Dendritic cell treated with granulocyte-macrophage colony-stimulating factor and Interleukin-4, amounts not matched to agents 40 ng/mL and 50 ng/mL, for 4 days (primary cell): ENCODE data around the gene PALLD.

ENCODE experiments used
- H3K27ac Mint-ChIP-seq: one replicate; pipeline ENCODE4 v1.8.0; 2022; ENCODE audit warnings: mild to moderate bottlenecking, mixed read lengths
- H3K27me3 Mint-ChIP-seq: one replicate; pipeline ENCODE4 v1.8.0; 2022; ENCODE audit warnings: mild to moderate bottlenecking, mixed read lengths
- H3K36me3 Mint-ChIP-seq: one replicate; pipeline ENCODE4 v1.8.0; 2022; ENCODE audit warnings: low read depth, mixed read lengths
- H3K4me1 Mint-ChIP-seq: one replicate; pipeline ENCODE4 v1.8.0; 2022; ENCODE audit warnings: low read depth, mixed read lengths
- H3K4me3 Mint-ChIP-seq: one replicate; pipeline ENCODE4 v1.8.0; 2022; ENCODE audit warnings: mild to moderate bottlenecking, moderate library complexity, mixed read lengths
- H3K9me3 Mint-ChIP-seq: one replicate; pipeline ENCODE4 v1.8.0; 2022; ENCODE audit warnings: mixed read lengths
- intact Hi-C: fragments of 100-400 bp; cut with micrococcal nuclease; formaldehyde crosslinking; loops from one replicate; pipeline ENCODE4 v1.15.0; 2022

The PALLD gene

GRCh38 chr4:168540503-168541265 is 43.8 kb downstream of the PALLD start:
- H3K27ac Mint-ChIP-seq = no peak overlapping the region
- intact Hi-C loops = no loop called here

DNA sequence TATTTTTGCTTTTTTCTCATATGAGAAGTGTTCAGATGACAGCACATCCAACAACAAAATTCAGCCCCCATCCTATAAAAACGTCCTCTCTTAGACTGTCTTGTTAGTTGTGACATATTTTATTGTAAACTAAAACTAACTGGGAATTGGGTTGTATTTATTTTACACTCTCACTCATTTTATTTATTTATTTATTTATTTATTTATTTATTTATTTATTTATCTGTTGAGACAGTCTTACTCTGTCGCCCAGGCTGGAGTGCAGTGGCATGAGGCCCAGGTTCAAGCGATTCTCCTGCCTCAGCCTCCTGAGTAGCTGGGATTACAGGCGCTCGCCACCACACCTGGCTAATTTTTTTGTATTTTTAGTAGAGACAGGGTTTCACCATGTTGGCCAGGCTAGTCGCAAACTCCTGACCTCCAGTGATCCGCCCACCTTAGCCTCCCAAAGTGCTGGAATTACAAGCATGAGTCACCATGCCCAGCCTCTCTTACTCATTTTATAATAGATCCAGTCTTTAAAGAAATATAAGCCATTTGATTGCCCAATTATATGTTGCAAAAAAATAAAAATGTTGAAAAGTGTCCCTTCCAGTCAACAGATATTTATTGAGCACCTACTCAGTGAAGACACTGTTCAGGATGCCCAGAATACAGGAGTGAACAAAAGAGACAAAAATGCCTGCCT is 44.6 kb downstream of the PALLD start:
- Mint-ChIP-seq H3K4me3 (no peak overlapping the region), H3K9me3 (no peaks in the 10 kb centered on the region), H3K4me1 (no peaks in the 10 kb centered on the region), H3K27ac (no peak overlapping the region), H3K27me3 (no peaks in the 10 kb centered on the region), H3K36me3 (no peaks in the 10 kb centered on the region)
- intact Hi-C loops = no loop called here

More at GRCh38 chr4:168540503-168541265, 43.8 kb downstream of the PALLD start:
- Mint-ChIP-seq H3K4me1 (no peaks in the 10 kb centered on the region), H3K36me3 (no peaks in the 10 kb centered on the region), H3K4me3 (no peak overlapping the region), H3K27me3 (no peaks in the 10 kb centered on the region), H3K9me3 (no peaks in the 10 kb centered on the region)

DNA sequence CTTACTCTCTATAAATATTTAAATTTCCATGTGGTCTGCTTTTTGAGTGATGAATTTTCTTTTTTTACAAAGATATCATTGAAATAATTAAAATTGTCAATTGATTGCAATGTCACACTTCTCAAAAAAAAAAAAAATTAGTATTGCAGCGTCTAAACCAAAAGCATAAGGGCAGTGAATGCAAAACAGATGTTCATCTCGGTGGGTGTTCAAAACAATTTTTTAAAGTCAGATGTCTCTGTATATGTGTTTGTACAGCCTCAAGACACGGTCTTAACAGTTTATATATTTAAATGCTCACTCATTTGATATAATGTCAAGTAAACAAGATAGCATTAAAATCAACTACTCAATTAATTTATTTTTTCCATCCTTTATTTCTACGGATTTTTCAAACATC is 52.3 kb downstream of the PALLD start:
- Mint-ChIP-seq H3K4me3 (no peak overlapping the region), H3K36me3 (no peaks in the 10 kb centered on the region), H3K27me3 (no peaks in the 10 kb centered on the region), H3K9me3 (no peaks in the 10 kb centered on the region), H3K4me1 (no peaks in the 10 kb centered on the region), H3K27ac (no peak overlapping the region)
- intact Hi-C loops = no loop called here

GRCh38 chr4:168550064-168550766 is 53.4 kb downstream of the PALLD start:
- Mint-ChIP-seq H3K27me3 (no peaks in the 10 kb centered on the region), H3K27ac (no peak overlapping the region), H3K4me3 (no peak overlapping the region), H3K9me3 (no peaks in the 10 kb centered on the region), H3K4me1 (no peaks in the 10 kb centered on the region), H3K36me3 (no peaks in the 10 kb centered on the region)
- intact Hi-C loops = no loop called here

DNA sequence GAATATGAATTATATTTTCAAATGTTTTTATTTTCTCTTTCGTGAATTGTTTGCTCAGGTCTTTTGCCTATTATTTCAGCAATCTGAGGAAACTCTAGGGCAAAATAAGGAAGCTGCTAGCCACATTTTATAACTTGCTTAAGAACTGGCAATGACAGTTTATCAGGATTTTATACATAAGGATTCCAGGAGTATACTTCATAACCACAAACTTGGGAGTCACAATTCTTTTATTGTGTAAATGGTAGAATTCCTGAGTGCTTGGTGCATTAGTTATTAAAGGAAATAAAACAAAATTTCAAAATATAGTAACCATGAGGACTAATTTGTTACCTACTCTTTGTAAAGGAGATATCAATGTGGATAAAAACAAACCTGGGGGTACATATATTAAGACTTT is 54.4 kb downstream of the PALLD start:
- intact Hi-C loops = no loop called here
- H3K4me1 Mint-ChIP-seq = no peaks in the 10 kb centered on the region
- no peaks in the 10 kb centered on the region for H3K27me3 Mint-ChIP-seq
- H3K9me3 Mint-ChIP-seq = no peaks in the 10 kb centered on the region
- H3K36me3 Mint-ChIP-seq = no peaks in the 10 kb centered on the region
- H3K27ac Mint-ChIP-seq = no peak overlapping the region
- no peak overlapping the region for H3K4me3 Mint-ChIP-seq

DNA sequence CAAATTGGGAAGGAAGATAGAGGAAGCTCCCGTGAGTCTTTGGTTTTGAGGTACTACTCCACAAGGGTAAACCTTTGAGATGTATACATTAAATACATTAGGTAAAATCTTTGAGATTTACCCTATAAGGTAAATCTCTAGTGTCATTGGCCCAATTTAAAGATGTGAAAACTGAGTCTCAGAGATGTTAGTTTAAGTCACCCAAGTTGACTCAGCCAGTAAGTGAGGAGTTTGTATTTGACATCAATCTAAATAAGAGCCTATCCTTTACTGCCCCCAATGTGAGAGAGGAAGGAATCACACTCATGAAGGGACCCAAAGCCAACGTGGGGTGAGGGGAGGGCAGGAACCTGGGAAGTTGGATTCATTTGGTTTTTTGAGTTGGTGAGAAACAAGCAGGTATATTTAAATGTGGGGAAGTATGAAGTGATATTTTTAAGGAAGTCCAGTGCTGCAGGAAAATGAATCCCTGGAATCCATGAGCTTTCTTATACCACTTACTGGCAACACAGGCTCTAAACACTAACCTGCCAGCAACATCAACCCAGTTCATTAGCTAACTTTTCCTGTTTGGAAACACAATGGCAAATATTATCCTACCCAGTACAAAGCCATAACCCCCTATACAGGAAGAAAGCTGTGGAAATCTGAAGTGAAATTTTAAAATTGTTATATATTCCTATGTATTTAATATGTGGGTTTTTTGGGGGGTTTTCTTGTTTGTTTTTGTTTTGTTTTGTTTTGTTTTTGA is 55.3 kb downstream of the PALLD start:
- Mint-ChIP-seq H3K4me1 (no peaks in the 10 kb centered on the region), H3K4me3 (no peak overlapping the region), H3K27me3 (no peaks in the 10 kb centered on the region), H3K27ac (no peak overlapping the region), H3K9me3 (no peaks in the 10 kb centered on the region), H3K36me3 (no peaks in the 10 kb centered on the region)
- intact Hi-C loops = no loop called here

DNA sequence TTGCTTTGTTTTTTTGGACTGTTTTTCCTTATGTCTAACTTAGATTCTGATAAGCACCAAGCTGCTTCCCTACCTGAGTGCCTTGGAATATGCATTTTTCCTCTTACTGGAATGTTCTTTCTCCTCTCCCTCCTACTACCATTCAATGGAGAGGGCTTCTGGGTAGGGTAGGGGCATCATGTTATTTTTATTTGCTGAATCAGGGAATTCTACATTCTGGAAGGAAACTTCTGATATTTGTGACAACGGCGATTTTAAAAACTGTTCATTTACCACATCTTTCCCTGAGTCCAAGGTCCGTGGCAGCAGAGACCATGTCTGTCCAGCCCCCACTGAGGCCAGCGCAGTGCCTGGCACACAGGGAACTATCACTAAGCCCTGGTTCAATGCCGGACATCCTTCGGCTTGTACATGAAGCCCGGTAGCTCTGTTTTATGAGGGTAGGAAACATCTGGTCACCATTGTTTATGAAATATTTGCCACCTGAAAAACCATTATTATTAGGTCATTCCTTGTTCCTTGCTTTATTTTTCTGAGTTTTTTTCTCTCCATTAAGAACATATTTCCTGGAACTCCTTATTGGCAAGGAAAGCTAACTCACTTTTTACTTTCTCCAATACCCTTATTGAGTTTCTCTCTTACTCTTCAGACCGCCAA is 57.0 kb downstream of the PALLD start:
- intact Hi-C loops = no loop called here
- Mint-ChIP-seq H3K4me3 (no peak overlapping the region), H3K36me3 (no peaks in the 10 kb centered on the region), H3K27me3 (no peaks in the 10 kb centered on the region), H3K27ac (no peak overlapping the region), H3K4me1 (no peaks in the 10 kb centered on the region), H3K9me3 (no peaks in the 10 kb centered on the region)

DNA sequence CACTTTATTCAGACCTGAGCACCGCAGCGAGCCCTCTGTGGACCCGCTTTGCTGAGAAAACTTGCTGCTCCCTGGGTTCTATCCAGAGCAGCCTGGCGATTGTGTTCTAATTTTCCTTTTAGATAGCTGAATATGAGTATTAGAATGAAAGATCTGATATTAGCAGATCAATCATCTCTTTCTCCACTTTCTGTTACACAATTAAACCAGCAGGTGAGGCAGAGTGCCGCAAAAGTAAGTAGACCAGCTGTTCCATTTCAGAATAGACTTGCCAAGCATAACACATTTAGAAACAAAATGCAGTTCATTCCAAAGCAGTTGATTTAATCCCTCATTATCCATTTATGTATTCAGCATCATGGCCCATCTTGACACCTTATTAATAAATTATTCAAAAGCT is 58.6 kb downstream of the PALLD start:
- Mint-ChIP-seq H3K9me3 (no peaks in the 10 kb centered on the region), H3K27ac (no peak overlapping the region), H3K27me3 (no peaks in the 10 kb centered on the region), H3K4me3 (no peak overlapping the region), H3K36me3 (no peaks in the 10 kb centered on the region), H3K4me1 (no peaks in the 10 kb centered on the region)
- intact Hi-C loops = no loop called here

GRCh38 chr4:168557658-168558057 is 60.8 kb downstream of the PALLD start:
- no peaks in the 10 kb centered on the region for H3K36me3 Mint-ChIP-seq
- intact Hi-C loops = no loop called here
- H3K4me1 Mint-ChIP-seq = no peaks in the 10 kb centered on the region
- no peak overlapping the region for H3K27ac Mint-ChIP-seq
- H3K4me3 Mint-ChIP-seq = no peak overlapping the region
- H3K9me3 Mint-ChIP-seq = no peaks in the 10 kb centered on the region
- H3K27me3 Mint-ChIP-seq = no peaks in the 10 kb centered on the region

DNA sequence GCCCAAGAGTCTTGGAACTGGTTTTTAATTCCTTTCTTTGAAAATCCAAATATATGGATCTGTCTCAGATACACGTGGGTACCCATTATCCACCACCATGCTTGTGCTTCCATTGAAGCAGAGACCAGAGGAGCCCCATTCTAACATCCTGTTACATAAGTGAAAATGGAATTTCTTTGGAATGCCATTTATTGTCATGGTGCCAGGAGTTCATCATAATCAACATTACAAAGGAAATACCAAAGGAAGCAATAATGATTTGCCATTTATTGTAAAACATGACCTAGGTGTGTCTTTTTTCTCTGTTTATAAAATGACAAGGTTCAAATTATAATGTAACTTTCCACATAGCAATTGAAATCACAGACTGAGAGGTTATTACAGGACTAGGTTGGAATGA is 61.7 kb downstream of the PALLD start:
- Mint-ChIP-seq H3K27ac (no peak overlapping the region), H3K36me3 (no peaks in the 10 kb centered on the region), H3K27me3 (no peaks in the 10 kb centered on the region), H3K4me3 (no peak overlapping the region), H3K9me3 (no peaks in the 10 kb centered on the region), H3K4me1 (no peaks in the 10 kb centered on the region)
- intact Hi-C loops = no loop called here

GRCh38 chr4:168560184-168561180 is 63.6 kb downstream of the PALLD start:
- H3K4me1 Mint-ChIP-seq = no peaks in the 10 kb centered on the region
- H3K9me3 Mint-ChIP-seq = no peaks in the 10 kb centered on the region
- H3K27ac Mint-ChIP-seq = no peak overlapping the region
- H3K27me3 Mint-ChIP-seq = no peaks in the 10 kb centered on the region
- H3K36me3 Mint-ChIP-seq = no peaks in the 10 kb centered on the region
- intact Hi-C loops = no loop called here
- H3K4me3 Mint-ChIP-seq = no peak overlapping the region

DNA sequence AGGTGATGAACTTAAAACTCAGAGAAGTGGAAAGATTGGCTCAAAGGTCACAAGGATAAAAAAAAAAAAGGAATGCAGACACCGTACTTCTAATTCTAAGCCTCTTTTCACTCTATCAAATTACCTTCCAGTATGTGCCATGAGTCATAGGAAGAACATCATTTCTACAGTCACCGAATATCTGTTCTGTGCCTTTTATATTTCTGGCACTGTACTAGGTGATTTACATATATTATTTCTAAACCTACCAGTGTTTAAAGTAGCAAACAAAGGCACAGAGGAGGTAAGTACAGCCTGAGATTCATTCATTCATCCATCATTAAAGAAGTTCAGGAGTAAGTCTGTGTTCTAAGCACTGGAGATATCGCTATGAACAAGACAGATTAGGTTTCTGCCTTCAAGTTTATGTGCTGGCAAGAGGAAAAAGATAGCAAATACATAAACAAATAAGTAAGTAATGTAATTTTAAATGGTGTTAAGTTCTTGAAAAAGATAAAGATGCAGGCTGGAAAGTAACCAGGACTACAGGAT is 65.3 kb downstream of the PALLD start:
- intact Hi-C loops = no loop called here
- no peak overlapping the region for H3K4me3 Mint-ChIP-seq
- H3K36me3 Mint-ChIP-seq = no peaks in the 10 kb centered on the region
- no peaks in the 10 kb centered on the region for H3K27me3 Mint-ChIP-seq
- H3K4me1 Mint-ChIP-seq = no peaks in the 10 kb centered on the region
- H3K27ac Mint-ChIP-seq = no peak overlapping the region
- no peaks in the 10 kb centered on the region for H3K9me3 Mint-ChIP-seq
